HEK293T (cell line): ENCODE results near the gene PCDH9.

Experiments used
- FOXA1 ChIP-seq: fragments of 450-650 bp; IDR thresholded peaks from 2 replicates; pipeline ENCODE4 v1.6.1; 2016; ENCODE audit warnings: mild to moderate bottlenecking
- PKNOX1 ChIP-seq: fragments of 450-650 bp; IDR thresholded peaks from 2 replicates; pipeline ENCODE4 v1.6.1; 2016
- SUZ12 ChIP-seq: fragments of 450-650 bp; IDR thresholded peaks from 2 replicates; pipeline ENCODE4 v1.6.1; 2016; ENCODE audit warnings: mild to moderate bottlenecking

GRCh38 chr13:66895320-66895719, 334.8 kb downstream of the PCDH9 start:
- no peak for TF ChIP-seq SUZ12
- no peak for TF ChIP-seq PKNOX1
- TF ChIP-seq FOXA1, result no peak
